ENCODE results near the gene IL2. TPM values are rescaled to one million over a fixed set of nuclear protein-coding genes. Genes with fewer than 3 reads are reported as not detected.
A peak's percentile ranks its signal among the peaks of the same experiment; 100 is the strongest.

IL2 gene
- total RNA-seq, 2 donors from 2014 or later = not detected

DNA sequence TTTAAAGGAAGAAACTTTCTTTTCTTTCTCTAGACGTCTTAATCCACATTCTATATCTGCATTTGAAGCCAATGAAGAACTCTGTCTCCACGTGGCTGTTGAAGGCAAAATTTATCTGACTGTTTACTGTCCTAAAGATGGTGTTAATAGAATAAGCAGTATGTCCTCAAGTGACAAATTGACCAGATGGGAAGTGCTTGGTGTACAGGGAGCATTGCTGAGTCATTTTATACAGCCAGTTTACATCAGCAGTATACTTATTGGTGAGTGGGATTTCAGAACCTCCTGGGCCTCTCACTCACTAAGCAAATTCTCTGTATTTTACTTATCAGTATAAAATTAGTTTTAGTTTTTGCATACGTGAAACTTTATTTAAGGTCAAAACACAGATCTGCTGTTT lies 44.0 kb downstream of the IL2 start:
- no peaks in the 10 kb centered on the region for H3K9me3 Mint-ChIP-seq
- no peaks in the 10 kb centered on the region for H3K4me1 Mint-ChIP-seq
- WGBS, 2 experiments (ENCODE audit: insufficient coverage in 1 of 2, insufficient read length in 1 of 2) = 76% methylated on average over 3 of the region's 3 CpGs; no CpG with 5 or more reads in 1 of the 2 experiments
- no peak overlapping the region for H3K4me3 ChIP-seq (ENCODE audit: low read length)
- TF ChIP-seq, protein P1, sequence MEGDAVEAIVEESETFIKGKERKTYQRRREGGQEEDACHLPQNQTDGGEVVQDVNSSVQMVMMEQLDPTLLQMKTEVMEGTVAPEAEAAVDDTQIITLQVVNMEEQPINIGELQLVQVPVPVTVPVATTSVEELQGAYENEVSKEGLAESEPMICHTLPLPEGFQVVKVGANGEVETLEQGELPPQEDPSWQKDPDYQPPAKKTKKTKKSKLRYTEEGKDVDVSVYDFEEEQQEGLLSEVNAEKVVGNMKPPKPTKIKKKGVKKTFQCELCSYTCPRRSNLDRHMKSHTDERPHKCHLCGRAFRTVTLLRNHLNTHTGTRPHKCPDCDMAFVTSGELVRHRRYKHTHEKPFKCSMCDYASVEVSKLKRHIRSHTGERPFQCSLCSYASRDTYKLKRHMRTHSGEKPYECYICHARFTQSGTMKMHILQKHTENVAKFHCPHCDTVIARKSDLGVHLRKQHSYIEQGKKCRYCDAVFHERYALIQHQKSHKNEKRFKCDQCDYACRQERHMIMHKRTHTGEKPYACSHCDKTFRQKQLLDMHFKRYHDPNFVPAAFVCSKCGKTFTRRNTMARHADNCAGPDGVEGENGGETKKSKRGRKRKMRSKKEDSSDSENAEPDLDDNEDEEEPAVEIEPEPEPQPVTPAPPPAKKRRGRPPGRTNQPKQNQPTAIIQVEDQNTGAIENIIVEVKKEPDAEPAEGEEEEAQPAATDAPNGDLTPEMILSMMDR (conservative IDR thresholded peaks at IDR 0.05) = no peak
- H3K27ac ChIP-seq (ENCODE audit: low read depth, low read length) = no peak overlapping the region
- no peaks in the 10 kb centered on the region for H3K36me3 ChIP-seq (ENCODE audit: control insufficient read depth, insufficient read depth, low read length)
- H3K36me3 Mint-ChIP-seq (ENCODE audit: low read depth) = no peaks in the 10 kb centered on the region
- no peaks in the 10 kb centered on the region for H3K27me3 ChIP-seq (ENCODE audit: control insufficient read depth, insufficient read depth, low read length, poor library complexity, severe bottlenecking)
- no peaks in the 10 kb centered on the region for H3K4me1 ChIP-seq (ENCODE audit: control insufficient read depth, insufficient read depth, low read length)
- no peak for DNase-seq
- no peak overlapping the region for H3K4me3 Mint-ChIP-seq
- no peaks in the 10 kb centered on the region for H3K27me3 Mint-ChIP-seq (ENCODE audit: insufficient read depth)
- no peaks in the 10 kb centered on the region for H3K9me3 ChIP-seq (ENCODE audit: control insufficient read depth, low read length)
- no peak overlapping the region for H3K9ac ChIP-seq (ENCODE audit: extremely low read depth, low read length, poor library complexity, severe bottlenecking)
- H3K27ac Mint-ChIP-seq = no peak overlapping the region

DNA sequence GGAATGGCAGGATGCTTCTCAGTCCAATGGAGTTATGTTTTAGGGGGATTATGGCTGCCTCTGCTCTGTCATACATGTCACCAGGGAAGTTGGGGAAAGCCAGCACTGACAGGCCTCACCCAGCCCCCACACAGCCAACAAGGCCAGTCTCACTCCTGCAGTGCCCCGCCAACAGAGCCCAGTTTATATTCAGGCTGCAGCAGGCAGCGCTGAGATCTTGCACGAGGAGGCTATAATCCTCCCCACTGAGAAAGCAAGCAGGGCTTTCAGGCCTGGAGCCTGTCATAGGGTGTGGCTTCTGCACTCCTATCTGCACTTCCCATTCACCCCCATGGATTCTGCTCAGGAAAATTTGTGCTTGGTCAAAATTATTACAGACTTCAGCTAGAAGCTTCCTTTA lies 52.7 kb downstream of the IL2 start:
- TF ChIP-seq, protein P1 (conservative IDR thresholded peaks at IDR 0.05) = no peak
- H3K36me3 ChIP-seq (ENCODE audit: control insufficient read depth, insufficient read depth, low read length) = no peaks in the 10 kb centered on the region
- no peak overlapping the region for H3K27ac ChIP-seq (ENCODE audit: low read depth, low read length)
- DNase-seq = peak; percentile 47
- no peaks in the 10 kb centered on the region for H3K4me1 ChIP-seq (ENCODE audit: control insufficient read depth, insufficient read depth, low read length)
- H3K4me3 ChIP-seq (ENCODE audit: low read length) = no peak overlapping the region
- H3K4me3 Mint-ChIP-seq = no peak overlapping the region
- peaks cover 10% of the 10 kb centered on the region for H3K4me1 Mint-ChIP-seq
- H3K27ac Mint-ChIP-seq = no peak overlapping the region
- WGBS, 2 experiments (ENCODE audit: insufficient coverage in 1 of 2, insufficient read length in 1 of 2) = 51% methylated on average over 3 of the region's 3 CpGs; no CpG with 5 or more reads in 1 of the 2 experiments
- peaks cover 12% of the 10 kb centered on the region for H3K27me3 Mint-ChIP-seq (ENCODE audit: insufficient read depth)
- peaks cover 4% of the 10 kb centered on the region for H3K27me3 ChIP-seq (ENCODE audit: control insufficient read depth, insufficient read depth, low read length, poor library complexity, severe bottlenecking)
- no peak overlapping the region for H3K9ac ChIP-seq (ENCODE audit: extremely low read depth, low read length, poor library complexity, severe bottlenecking)
- H3K9me3 Mint-ChIP-seq = no peaks in the 10 kb centered on the region
- H3K9me3 ChIP-seq (ENCODE audit: control insufficient read depth, low read length) = no peaks in the 10 kb centered on the region
- no peaks in the 10 kb centered on the region for H3K36me3 Mint-ChIP-seq (ENCODE audit: low read depth)

Other genes starting within 250 kb of the IL2 start
- gene ADAD1, start 77.7 kb downstream of the IL2 start, total RNA-seq = not detected
- gene IL21, start 164.3 kb upstream of the IL2 start, total RNA-seq = not detected

Measured in endodermal cell (in vitro differentiated cells).